Upper lobe of right lung (tissue), 1 donor: ENCODE measurements around the gene IFNL1. TPM values are rescaled to one million over a fixed set of nuclear protein-coding genes. Genes with fewer than 3 reads are reported as not detected.
A peak's percentile ranks its signal among the peaks of the same experiment; 100 is the strongest.
"Not testable (repeated sequence)": the region's sequence is repeated elsewhere in the genome, so short reads cannot be mapped to it uniquely, and the experiment has no call there.

Source experiments
- ATAC-seq: fragments of 200-7000 bp; cut with Tn5 transposase; one replicate; pipeline ENCODE4 v1.9.1; 2020; ENCODE audit warnings: mild to moderate bottlenecking, moderate library complexity
- DNase-seq: peaks from one replicate; pipeline ENCODE4 v3.0.0-alpha.2; 2020
- H3K27ac ChIP-seq: fragments of 200-600 bp; one replicate; pipeline ENCODE4 v1.8.0; 2022
- H3K27me3 ChIP-seq: fragments of 200-600 bp; one replicate; pipeline ENCODE4 v1.8.0; 2022; ENCODE audit warnings: mild to moderate bottlenecking
- H3K36me3 ChIP-seq: fragments of 200-600 bp; one replicate; pipeline ENCODE4 v1.8.0; 2022
- H3K4me1 ChIP-seq: fragments of 200-600 bp; one replicate; pipeline ENCODE4 v1.8.0; 2022
- H3K4me3 ChIP-seq: fragments of 200-600 bp; one replicate; pipeline ENCODE4 v1.8.0; 2022; ENCODE audit warnings: mild to moderate bottlenecking
- H3K9me3 ChIP-seq: fragments of 200-600 bp; one replicate; pipeline ENCODE4 v1.8.0; 2022
- CTCF ChIP-seq: fragments of 200-600 bp; IDR thresholded peaks from one replicate; pipeline ENCODE4 v1.8.0; 2022; ENCODE audit warnings: antibody characterized with exemption
- intact Hi-C: fragments of 100-400 bp; cut with DNase I; formaldehyde crosslinking; loops from one replicate; pipeline ENCODE4 v1.11.0; 2022
- total RNA-seq: library from RNA; stranded (reverse); fragmentation: NEBNext Ultra II Directional; extraction: Animal tissue kit (Norgen Biotek cat#: 25700); gene quantifications from one replicate; pipeline ENCODE4 v1.2.1, GENCODE V29; 2021
- donor health status: DM: no; HTN: yes; CAD: no; lungs with severe emphysema.

The IFNL1 gene
- total RNA-seq, 1 donor from 2014 or later = not detected

- H3K36me3 ChIP-seq = no peaks in the 10 kb centered on the region
- peaks cover 8% of the 10 kb centered on the region for H3K27me3 ChIP-seq
- no peak overlapping the region for H3K4me3 ChIP-seq
- H3K9me3 ChIP-seq = no peaks in the 10 kb centered on the region
- DNase-seq (peak; percentile 21), ATAC-seq (no peak)
- no peak overlapping the region for H3K27ac ChIP-seq
- intact Hi-C loops = no loop called here
- H3K4me1 ChIP-seq = no peaks in the 10 kb centered on the region
- no peak for TF ChIP-seq CTCF
Measured at GRCh38 chr19:39270036-39270871, 26.0 kb upstream of the IFNL1 start.

- H3K27me3 ChIP-seq, H3K36me3 ChIP-seq, H3K27ac ChIP-seq, H3K4me1 ChIP-seq, H3K4me3 ChIP-seq, ATAC-seq, H3K9me3 ChIP-seq, intact Hi-C loops: not testable (repeated sequence)
- peak; percentile 1 for DNase-seq
Measured at GRCh38 chr19:39273859-39274258, 22.3 kb upstream of the IFNL1 start.

GRCh38 chr19:39275578-39275977 is 20.6 kb upstream of the IFNL1 start:
- intact Hi-C loops = no loop called here
- Histone ChIP-seq H3K36me3 (no peaks in the 10 kb centered on the region), H3K4me3 (no peak overlapping the region), H3K27ac (no peak overlapping the region), H3K4me1 (no peaks in the 10 kb centered on the region), H3K27me3 (no peaks in the 10 kb centered on the region), H3K9me3 (no peaks in the 10 kb centered on the region)
- DNase-seq (no peak), ATAC-seq (no peak)
- TF ChIP-seq CTCF = no peak

GRCh38 chr19:39276740-39277139 is 19.5 kb upstream of the IFNL1 start:
- no peak overlapping the region for H3K27ac ChIP-seq
- H3K4me3 ChIP-seq = no peak overlapping the region
- intact Hi-C loops = no loop called here
- no peaks in the 10 kb centered on the region for H3K27me3 ChIP-seq
- ATAC-seq = no peak
- no peaks in the 10 kb centered on the region for H3K36me3 ChIP-seq
- DNase-seq = no peak
- TF ChIP-seq CTCF = no peak
- H3K4me1 ChIP-seq = no peaks in the 10 kb centered on the region
- no peaks in the 10 kb centered on the region for H3K9me3 ChIP-seq

GRCh38 chr19:39277598-39277997 is 18.6 kb upstream of the IFNL1 start:
- intact Hi-C loops = no loop called here
- H3K4me3 ChIP-seq = no peak overlapping the region
- no peaks in the 10 kb centered on the region for H3K9me3 ChIP-seq
- no peaks in the 10 kb centered on the region for H3K27me3 ChIP-seq
- DNase-seq (peak; percentile 43), ATAC-seq (peak; percentile 90)
- no peak for TF ChIP-seq CTCF
- H3K27ac ChIP-seq = peak overlapping the region; percentile 2
- H3K36me3 ChIP-seq = no peaks in the 10 kb centered on the region
- no peaks in the 10 kb centered on the region for H3K4me1 ChIP-seq

- no peak overlapping the region for H3K27ac ChIP-seq
- no peak overlapping the region for H3K4me3 ChIP-seq
- no peak for TF ChIP-seq CTCF
- H3K36me3 ChIP-seq = no peaks in the 10 kb centered on the region
- ATAC-seq (no peak), DNase-seq (no peak)
- H3K9me3 ChIP-seq = no peaks in the 10 kb centered on the region
- intact Hi-C loops = no loop called here
- no peaks in the 10 kb centered on the region for H3K27me3 ChIP-seq
- no peaks in the 10 kb centered on the region for H3K4me1 ChIP-seq
Measured at GRCh38 chr19:39282021-39282420, 14.2 kb upstream of the IFNL1 start.
